ENCODE data around the gene LCA5.

- TF ChIP-seq TAF1 (IDR thresholded peaks at IDR 0.05; ENCODE audit: borderline replicate concordance, insufficient read depth, low read length) (no peak), REST (IDR thresholded peaks at IDR 0.05; ENCODE audit: insufficient read depth in 1 of 2, low read depth in 2 of 2, low read length in 2 of 2) (no peak)
Observed at GRCh38 chr6:79463621-79464050, 73.6 kb downstream of the LCA5 start.
